Activated CD4-positive, alpha-beta T cell treated with anti-CD3 and anti-CD28 coated beads, Interleukin-2, amount 10 ng/mL, durations not matched to agents 7 days and 5 days (primary cell): ENCODE data around the gene CDK19. TPM values are rescaled to one million over a fixed set of nuclear protein-coding genes. Genes with fewer than 3 reads are reported as not detected.

Experiments
- CTCF ChIA-PET: fragments of 350-600 bp; sonication (Branson Sonifier 250); formaldehyde crosslinking; loops from one replicate; lab custom pipeline; 2021; ENCODE audit warnings: antibody characterized with exemption; lab: Charles Lee
- POLR2A ChIA-PET: fragments of 350-600 bp; sonication (Branson Sonifier 250); formaldehyde crosslinking; loops from one replicate; lab custom pipeline; 2021; ENCODE audit warnings: antibody characterized with exemption; lab: Charles Lee
- DNase-seq: peaks from one replicate; pipeline ENCODE4 v3.0.0-alpha.2; 2020
- H3K27ac Mint-ChIP-seq: one replicate; pipeline ENCODE4 v1.8.0; 2021; ENCODE audit warnings: mild to moderate bottlenecking, moderate library complexity, mixed read lengths
- H3K27me3 Mint-ChIP-seq: one replicate; pipeline ENCODE4 v1.8.0; 2021; ENCODE audit warnings: mixed read lengths
- H3K36me3 Mint-ChIP-seq: one replicate; pipeline ENCODE4 v1.8.0; 2021; ENCODE audit warnings: low read depth, mixed read lengths
- H3K4me1 Mint-ChIP-seq: one replicate; pipeline ENCODE4 v1.8.0; 2021; ENCODE audit warnings: mixed read lengths
- H3K4me3 Mint-ChIP-seq: one replicate; pipeline ENCODE4 v1.8.0; 2021; ENCODE audit warnings: mild to moderate bottlenecking, moderate library complexity, mixed read lengths
- H3K9me3 Mint-ChIP-seq: one replicate; pipeline ENCODE4 v1.8.0; 2021; ENCODE audit warnings: mixed read lengths
- total RNA-seq, 2 experiments: library from RNA; stranded (reverse); gene quantifications; one replicate each; pipeline ENCODE4 v1.2.3, GENCODE V29; 2021

The CDK19 gene
- total RNA-seq, 2 experiments from 2014 or later: 26.5 to 27.3 TPM

DNA sequence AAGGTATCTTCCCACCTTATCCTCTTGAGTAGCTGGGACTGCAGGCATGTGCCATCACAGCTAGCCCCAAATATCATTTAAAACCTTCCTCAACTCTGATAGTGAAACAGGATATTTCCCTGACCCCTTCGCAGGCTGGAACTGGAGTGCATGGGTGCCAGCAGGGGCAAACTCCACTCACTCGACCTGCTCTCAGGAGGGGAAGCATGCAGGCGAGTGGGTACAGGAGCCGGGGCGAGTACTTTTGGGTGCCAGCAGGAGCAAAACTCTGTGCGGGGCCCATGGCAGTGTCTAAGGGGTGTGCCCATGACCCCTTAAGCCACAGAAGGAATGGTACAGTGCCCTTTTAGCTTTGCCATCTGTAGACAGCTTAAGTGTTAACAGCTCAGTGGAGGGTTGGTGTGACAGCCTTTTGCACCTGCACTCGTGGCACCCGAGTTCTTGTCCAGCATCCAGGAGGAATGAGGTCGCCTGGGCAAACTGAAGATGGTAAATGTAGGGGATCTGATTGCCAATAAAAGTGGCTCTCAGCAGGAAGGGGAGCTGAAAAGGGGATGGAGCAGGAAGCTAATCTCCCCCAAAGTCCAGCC lies 155.1 kb downstream of the CDK19 start:
- no peak for DNase-seq
- H3K27me3 Mint-ChIP-seq: no peaks in the 10 kb centered on the region
- H3K9me3 Mint-ChIP-seq: no peaks in the 10 kb centered on the region
- ChIA-PET POLR2A (no interaction called here), CTCF (interaction anchor here (1.4 to 1.6 kb wide), 2 partner anchors 11 to 550 kb away, joined by 3 read pairs; no protein-coding TSS in a partner anchor)
- no peak overlapping the region for H3K27ac Mint-ChIP-seq
- peaks cover 29% of the 10 kb centered on the region for H3K36me3 Mint-ChIP-seq
- H3K4me1 Mint-ChIP-seq: no peaks in the 10 kb centered on the region
- H3K4me3 Mint-ChIP-seq: no peak overlapping the region

DNA sequence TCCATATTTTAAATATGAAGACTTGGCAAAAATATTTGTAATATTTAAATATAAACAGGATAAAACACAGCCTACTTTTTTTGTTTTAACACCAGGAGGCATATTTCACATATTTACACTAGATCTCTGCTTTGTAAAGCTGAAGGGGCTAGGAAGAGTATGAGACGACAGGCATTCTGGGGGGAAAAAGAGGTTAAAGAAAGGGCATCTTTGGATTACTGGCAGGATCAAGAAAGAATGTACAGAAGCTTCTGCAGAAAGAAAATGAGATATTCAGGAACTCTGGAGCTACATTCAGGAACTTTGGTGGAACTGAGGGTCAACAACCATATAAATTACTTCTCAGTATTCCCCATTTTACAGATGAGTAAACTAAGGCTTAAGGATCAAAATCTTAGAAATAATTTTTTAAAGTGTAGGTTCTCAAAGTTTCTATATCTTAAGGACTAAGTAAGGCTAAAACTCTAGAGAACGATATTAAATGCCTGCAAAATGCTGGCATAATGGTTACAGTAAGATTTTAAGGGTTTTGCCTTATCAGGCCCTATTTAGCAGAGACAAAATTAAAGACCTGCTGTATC lies 156.5 kb downstream of the CDK19 start:
- CTCF ChIA-PET: interaction anchor here (0.6 to 1.6 kb wide), 4 partner anchors 13 to 1634 kb away, joined by 3 read pairs; no protein-coding TSS in a partner anchor
- no peak for DNase-seq
- no peaks in the 10 kb centered on the region for H3K9me3 Mint-ChIP-seq
- H3K4me3 Mint-ChIP-seq: no peak overlapping the region
- no peaks in the 10 kb centered on the region for H3K27me3 Mint-ChIP-seq
- POLR2A ChIA-PET: no interaction called here
- peaks cover 22% of the 10 kb centered on the region for H3K36me3 Mint-ChIP-seq
- H3K27ac Mint-ChIP-seq: no peak overlapping the region
- peaks cover 3% of the 10 kb centered on the region for H3K4me1 Mint-ChIP-seq

DNA sequence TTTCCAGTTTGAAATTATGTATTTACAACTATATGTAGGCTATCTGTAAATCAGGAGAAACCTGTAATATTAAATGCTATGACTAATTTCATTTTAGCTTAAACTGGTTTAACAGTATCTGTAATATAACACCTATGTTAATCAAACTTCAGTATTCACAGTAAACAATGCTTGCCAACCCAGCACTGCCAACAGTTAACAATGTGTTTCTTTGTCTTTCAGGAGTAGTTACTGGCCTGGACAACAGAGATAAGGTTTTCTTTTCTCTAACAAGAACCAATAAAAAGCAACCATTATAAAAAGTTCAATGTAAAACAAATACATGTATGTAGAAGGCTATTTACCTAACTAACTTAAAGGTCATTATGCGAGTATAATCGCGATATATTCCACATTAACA lies 158.8 kb downstream of the CDK19 start:
- Mint-ChIP-seq H3K36me3 (peaks cover 21% of the 10 kb centered on the region), H3K4me1 (peaks cover 5% of the 10 kb centered on the region), H3K4me3 (no peak overlapping the region), H3K27me3 (no peaks in the 10 kb centered on the region), H3K9me3 (no peaks in the 10 kb centered on the region), H3K27ac (no peak overlapping the region)
- ChIA-PET POLR2A (no interaction called here), CTCF (interaction anchor here (0.6 kb wide), 1 partner anchor 273 kb away, joined by 4 read pairs; no protein-coding TSS in a partner anchor)
- no peak for DNase-seq

DNA sequence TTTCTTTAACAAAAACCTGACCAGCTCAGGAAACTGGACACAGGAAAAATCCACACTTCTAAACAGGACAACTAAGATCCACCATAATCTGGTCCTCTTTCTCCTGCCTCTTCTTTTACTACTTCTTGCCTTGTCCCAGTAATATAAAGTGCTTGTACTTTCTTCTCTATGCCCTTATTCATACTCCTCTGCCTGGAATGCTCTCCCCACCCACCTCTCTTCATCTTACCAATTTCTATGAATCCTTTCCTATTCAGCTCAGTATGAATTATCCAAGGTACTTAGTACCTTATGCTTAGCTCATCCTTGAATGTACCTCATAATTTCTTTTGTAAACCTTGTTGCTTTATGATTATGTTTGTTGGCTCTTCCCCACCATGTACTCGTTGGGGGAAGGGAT lies 159.4 kb downstream of the CDK19 start:
- Mint-ChIP-seq H3K4me3 (no peak overlapping the region), H3K4me1 (peaks cover 5% of the 10 kb centered on the region), H3K27ac (no peak overlapping the region), H3K27me3 (no peaks in the 10 kb centered on the region), H3K9me3 (no peaks in the 10 kb centered on the region), H3K36me3 (peaks cover 21% of the 10 kb centered on the region)
- no peak for DNase-seq
- CTCF ChIA-PET: no interaction called here
- POLR2A ChIA-PET: no interaction called here

DNA sequence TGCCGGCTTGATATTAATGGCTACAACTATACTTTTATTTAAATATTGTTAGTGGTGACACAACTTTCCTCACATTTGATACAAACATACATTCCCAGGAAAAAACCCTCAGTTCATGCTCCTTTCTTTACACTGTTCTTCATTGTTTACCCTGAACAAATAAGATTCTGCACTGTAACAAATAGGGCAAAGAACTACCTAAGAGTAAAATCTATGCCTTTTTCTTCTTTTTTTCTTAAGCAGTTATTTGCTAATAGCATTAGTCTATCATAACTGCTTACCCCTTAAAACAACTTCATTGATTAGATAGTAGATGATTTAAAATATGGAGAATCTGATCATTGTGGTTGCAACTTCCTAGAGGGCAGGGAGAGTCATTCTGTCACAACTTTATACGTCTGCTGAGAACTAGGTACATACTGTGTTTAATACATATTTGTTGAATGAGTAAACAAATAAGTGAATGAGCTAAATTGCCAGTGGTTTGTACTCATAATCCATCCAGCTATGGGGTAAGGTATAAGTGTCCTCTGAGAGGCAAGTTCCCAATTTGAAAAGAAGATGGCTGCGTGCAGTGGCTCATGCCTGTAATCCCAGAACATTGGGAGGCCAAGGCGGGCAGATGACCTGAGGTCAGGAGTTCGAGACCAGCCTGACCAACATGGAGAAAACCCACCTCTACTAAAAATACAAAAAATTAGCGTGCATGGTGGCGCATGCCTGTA lies 161.0 kb downstream of the CDK19 start:
- no peak for DNase-seq
- CTCF ChIA-PET: no interaction called here
- POLR2A ChIA-PET: no interaction called here
- H3K4me1 Mint-ChIP-seq: peaks cover 5% of the 10 kb centered on the region
- no peaks in the 10 kb centered on the region for H3K27me3 Mint-ChIP-seq
- no peaks in the 10 kb centered on the region for H3K9me3 Mint-ChIP-seq
- H3K4me3 Mint-ChIP-seq: no peak overlapping the region
- no peak overlapping the region for H3K27ac Mint-ChIP-seq
- peaks cover 14% of the 10 kb centered on the region for H3K36me3 Mint-ChIP-seq

DNA sequence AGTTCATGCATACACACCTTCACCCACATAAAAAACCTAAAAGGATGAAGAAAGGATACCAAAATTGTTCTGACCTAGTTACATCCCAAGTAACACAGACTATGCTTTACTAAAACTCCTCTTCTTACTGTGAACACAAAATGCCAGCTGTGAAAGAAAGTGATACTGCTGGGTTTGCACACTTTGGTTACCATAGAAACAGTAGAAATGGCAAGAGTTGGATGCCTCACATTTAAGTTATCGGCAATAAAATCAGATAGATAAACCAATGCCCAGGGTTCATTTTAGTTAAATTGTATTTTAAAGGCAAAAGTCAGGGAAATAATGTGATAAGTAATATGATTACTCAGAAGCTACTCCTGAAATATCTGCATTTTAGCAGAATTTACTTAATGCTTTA lies 161.9 kb downstream of the CDK19 start:
- H3K4me3 Mint-ChIP-seq: no peak overlapping the region

DNA sequence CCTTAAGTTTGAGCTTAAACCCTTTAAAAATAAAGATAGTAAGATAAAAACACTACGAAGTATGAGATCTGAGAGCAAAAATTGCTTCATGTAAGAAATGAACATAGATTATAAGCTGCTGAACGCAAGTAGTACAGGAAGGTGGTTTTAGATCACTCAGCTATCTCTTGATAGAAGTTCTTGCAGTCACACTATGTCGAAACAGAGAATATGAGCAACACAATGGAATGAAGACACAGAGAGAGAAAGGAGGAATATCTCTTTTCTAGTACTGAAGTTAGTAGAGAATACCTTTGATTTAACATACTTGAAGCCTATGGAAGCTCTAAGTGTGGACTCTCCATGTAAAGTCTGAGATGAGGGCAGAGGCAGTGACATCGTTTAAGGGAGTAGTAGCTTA lies 162.7 kb downstream of the CDK19 start:
- H3K4me3 Mint-ChIP-seq: no peak overlapping the region

More for the DNA sequence above, 161.9 kb downstream of the CDK19 start:
- DNase-seq: no peak
- H3K27me3 Mint-ChIP-seq: no peaks in the 10 kb centered on the region
- H3K36me3 Mint-ChIP-seq: peaks cover 17% of the 10 kb centered on the region
- peaks cover 5% of the 10 kb centered on the region for H3K4me1 Mint-ChIP-seq
- ChIA-PET POLR2A (interaction anchor here (1.1 kb wide), 1 partner anchor 36 kb away, joined by 3 read pairs; no protein-coding TSS in a partner anchor), CTCF (interaction anchor here (0.7 kb wide), 1 partner anchor 857 kb away, joined by 4 read pairs; no protein-coding TSS in a partner anchor)
- H3K9me3 Mint-ChIP-seq: no peaks in the 10 kb centered on the region
- H3K27ac Mint-ChIP-seq: no peak overlapping the region

DNA sequence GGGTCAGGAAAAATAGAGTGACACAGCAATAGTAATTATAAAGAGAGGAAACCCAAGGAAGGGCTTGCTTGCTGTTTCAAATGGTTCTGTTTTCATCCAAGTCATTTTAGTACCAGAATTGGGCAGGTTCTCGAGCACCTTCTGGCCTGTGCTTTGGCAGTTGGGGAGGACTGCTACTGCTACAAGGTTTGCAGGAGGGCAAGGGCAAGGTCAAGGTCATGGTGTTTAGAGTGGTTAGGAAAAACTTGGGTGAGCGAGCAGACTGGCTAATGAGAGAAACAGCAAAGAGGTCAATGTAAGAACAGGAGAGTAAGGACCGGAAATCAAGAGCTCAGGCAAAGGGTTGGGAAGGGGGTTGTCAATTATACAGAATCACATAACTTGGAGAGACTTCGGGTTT lies 164.5 kb downstream of the CDK19 start:
- ChIA-PET CTCF (no interaction called here), POLR2A (interaction anchor here (0.7 kb wide), 1 partner anchor 60 kb away, joined by 4 read pairs; no protein-coding TSS in a partner anchor)
- H3K9me3 Mint-ChIP-seq: peaks cover 2% of the 10 kb centered on the region
- DNase-seq: no peak
- no peak overlapping the region for H3K4me3 Mint-ChIP-seq
- no peak overlapping the region for H3K27ac Mint-ChIP-seq
- peaks cover 17% of the 10 kb centered on the region for H3K36me3 Mint-ChIP-seq
- peaks cover 10% of the 10 kb centered on the region for H3K4me1 Mint-ChIP-seq
- no peaks in the 10 kb centered on the region for H3K27me3 Mint-ChIP-seq

More for the DNA sequence above, 162.7 kb downstream of the CDK19 start:
- ChIA-PET POLR2A (interaction anchor here (1.1 kb wide), 1 partner anchor 36 kb away, joined by 3 read pairs; no protein-coding TSS in a partner anchor), CTCF (interaction anchor here (1.0 to 1.6 kb wide), 3 partner anchors 9 to 30 kb away, joined by 3 to 5 read pairs (median 3); no protein-coding TSS in a partner anchor)
- Mint-ChIP-seq H3K27me3 (no peaks in the 10 kb centered on the region), H3K9me3 (no peaks in the 10 kb centered on the region), H3K27ac (no peak overlapping the region), H3K4me1 (peaks cover 6% of the 10 kb centered on the region), H3K36me3 (peaks cover 17% of the 10 kb centered on the region)
- no peak for DNase-seq

DNA sequence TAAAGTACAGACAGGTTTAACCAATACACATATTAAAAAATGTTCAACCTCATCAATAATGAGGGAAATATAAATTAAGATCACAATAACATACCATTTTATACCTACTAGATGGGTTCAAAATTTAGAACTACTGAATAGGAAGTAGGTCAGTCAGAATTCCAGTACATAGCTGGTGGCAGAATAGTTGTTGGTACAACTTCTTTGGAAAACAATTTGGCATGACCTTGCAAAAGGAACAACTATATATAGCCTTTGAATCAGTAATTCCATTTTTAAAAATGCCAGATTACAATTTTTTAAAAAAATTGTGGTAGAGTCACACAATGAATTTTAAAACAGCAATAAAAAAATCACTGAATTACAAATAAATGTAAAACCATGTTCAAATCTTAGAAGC lies 165.6 kb downstream of the CDK19 start:
- Mint-ChIP-seq H3K36me3 (peaks cover 17% of the 10 kb centered on the region), H3K27me3 (no peaks in the 10 kb centered on the region), H3K27ac (no peak overlapping the region), H3K4me3 (no peak overlapping the region), H3K4me1 (peaks cover 10% of the 10 kb centered on the region), H3K9me3 (peaks cover 2% of the 10 kb centered on the region)
- no peak for DNase-seq
- ChIA-PET POLR2A (no interaction called here), CTCF (no interaction called here)

DNA sequence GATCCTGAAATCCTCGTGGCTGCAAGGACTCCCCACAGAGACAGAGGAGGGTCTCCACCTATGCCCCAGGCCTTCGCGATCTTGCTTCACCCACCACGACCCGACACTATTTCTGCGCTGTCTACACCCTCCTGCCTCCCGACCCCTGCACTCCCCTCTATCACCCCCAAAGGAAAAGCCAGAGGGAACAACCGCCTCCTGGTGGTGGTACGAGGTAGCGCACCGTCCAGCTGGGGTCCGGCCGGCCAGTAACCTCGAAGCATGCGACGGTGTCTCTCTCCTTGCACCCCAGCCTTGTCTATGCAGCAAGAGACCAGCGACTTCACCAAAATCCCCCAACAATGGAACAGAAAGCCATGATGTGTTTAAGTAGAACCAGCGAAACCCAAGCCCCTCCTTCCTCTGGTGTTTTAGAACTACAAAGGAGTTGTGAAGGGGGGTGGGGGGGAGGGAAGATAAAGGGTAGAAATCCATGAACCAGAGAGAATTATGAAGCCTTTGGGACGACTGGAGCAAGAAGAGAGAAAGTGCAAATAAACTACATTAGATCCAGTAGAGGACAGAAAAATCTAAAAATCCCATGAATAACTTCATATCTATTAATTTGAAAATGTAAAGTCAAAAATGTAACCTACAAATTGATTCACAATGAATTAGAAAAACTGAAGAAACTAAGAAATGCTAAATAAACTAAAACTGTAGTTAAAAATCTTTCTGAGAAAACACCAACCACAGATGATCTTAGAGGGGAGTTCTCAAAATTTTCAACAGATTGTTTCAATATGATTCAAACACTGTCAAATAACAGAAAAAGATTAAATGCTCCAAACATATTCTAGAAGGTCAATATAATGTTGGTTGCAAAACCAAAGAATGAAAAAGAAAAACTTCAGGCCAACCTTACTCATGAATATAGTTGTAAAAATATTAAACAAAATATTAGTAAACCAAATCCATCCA lies 168.0 kb downstream of the CDK19 start:
- CTCF ChIA-PET: no interaction called here
- Mint-ChIP-seq H3K27me3 (no peaks in the 10 kb centered on the region), H3K36me3 (peaks cover 14% of the 10 kb centered on the region), H3K9me3 (peaks cover 2% of the 10 kb centered on the region), H3K4me1 (peaks cover 6% of the 10 kb centered on the region), H3K4me3 (no peak overlapping the region), H3K27ac (no peak overlapping the region)
- no peak for DNase-seq
- POLR2A ChIA-PET: no interaction called here

DNA sequence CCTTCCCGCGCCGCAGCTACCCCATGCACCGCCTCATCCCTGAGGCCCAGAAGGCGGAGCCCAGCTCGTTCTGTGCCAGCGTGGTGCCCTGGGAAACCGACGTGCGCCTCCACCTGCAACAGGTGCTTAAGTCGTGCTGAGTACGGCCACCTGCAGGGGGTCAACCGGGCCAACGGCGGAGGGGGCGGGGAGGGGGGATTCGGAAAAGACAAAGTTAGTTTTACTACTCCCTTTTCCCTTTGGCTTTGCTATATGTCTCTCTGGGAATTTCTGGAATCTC lies 168.9 kb downstream of the CDK19 start:
- peaks cover 2% of the 10 kb centered on the region for H3K9me3 Mint-ChIP-seq

DNA sequence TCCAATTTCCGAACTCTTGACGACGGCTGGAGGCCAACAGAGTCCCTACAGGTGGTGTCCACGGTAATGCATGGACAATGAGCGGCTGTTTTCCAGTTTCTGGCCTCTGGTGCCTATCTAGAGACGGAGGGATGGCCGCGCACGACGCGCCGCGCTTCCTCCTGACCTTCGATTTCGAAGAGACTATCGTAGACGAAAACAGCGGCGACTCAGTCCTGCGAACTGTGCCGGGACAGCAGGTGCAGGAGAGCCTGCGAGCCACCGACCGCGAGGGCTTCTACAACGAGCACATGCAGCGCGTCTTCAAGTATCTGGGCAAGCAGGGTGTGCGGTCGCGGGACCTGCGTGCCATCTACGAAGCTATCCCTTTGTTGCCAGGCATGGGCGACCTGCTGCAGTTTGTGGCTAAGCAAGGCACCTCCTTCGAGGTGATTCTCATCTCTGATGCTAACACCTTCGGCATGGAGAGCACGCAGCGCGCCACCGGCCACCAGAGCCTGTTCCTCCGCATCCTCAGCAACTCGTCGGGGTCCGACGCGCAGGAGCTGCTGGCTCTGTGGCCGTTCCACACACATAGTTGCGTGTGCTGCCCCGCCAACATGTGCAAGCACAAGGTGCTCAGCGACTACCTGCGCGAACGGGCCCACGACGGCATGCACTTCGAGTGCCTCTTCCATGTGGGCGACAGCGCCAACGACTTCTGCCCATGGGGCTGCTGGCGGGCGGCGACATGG lies 169.4 kb downstream of the CDK19 start:
- H3K27me3 Mint-ChIP-seq: no peaks in the 10 kb centered on the region
- peaks cover 6% of the 10 kb centered on the region for H3K4me1 Mint-ChIP-seq
- peaks cover 2% of the 10 kb centered on the region for H3K9me3 Mint-ChIP-seq
- ChIA-PET POLR2A (no interaction called here), CTCF (interaction anchor here (0.5 kb wide), 1 partner anchor 1167 kb away, joined by 4 read pairs; no protein-coding TSS in a partner anchor)
- H3K4me3 Mint-ChIP-seq: no peak overlapping the region
- no peak overlapping the region for H3K27ac Mint-ChIP-seq
- H3K36me3 Mint-ChIP-seq: peaks cover 18% of the 10 kb centered on the region
- DNase-seq: no peak

More for the DNA sequence above, 168.9 kb downstream of the CDK19 start:
- Mint-ChIP-seq H3K4me1 (peaks cover 6% of the 10 kb centered on the region), H3K27ac (no peak overlapping the region), H3K4me3 (no peak overlapping the region), H3K27me3 (no peaks in the 10 kb centered on the region), H3K36me3 (peaks cover 15% of the 10 kb centered on the region)
- CTCF ChIA-PET: no interaction called here
- DNase-seq: no peak
- POLR2A ChIA-PET: no interaction called here
